Epithelial cell of proximal tubule (primary cell): ENCODE measurements around the gene THBS3. TPM values are rescaled to one million over a fixed set of nuclear protein-coding genes. Genes with fewer than 3 reads are reported as not detected.
"Not testable (repeated sequence)": the region's sequence is repeated elsewhere in the genome, so short reads cannot be mapped to it uniquely, and the experiment has no call there.

Experiments
- DNase-seq: peaks from one replicate; pipeline ENCODE4 v3.0.0-alpha.2; 2011; ENCODE audit warnings: low read depth
- H3K4me3 ChIP-seq: 2 replicates; pipeline ENCODE4 v1.5.1; 2011; ENCODE audit warnings: low read depth, mild to moderate bottlenecking, low read length
- total RNA-seq: library from RNA; depleted of rRNA; stranded (reverse); fragments of >200 nt; gene quantifications from 2 replicates; pipeline ENCODE4 v1.2.3, GENCODE V29; 2015
- TF ChIP-seq, protein P1 (sequence below): conservative IDR thresholded peaks from 2 replicates; pipeline ENCODE4 v1.5.1; 2012; ENCODE audit warnings: low read depth, mild to moderate bottlenecking, low read length

THBS3 gene
- total RNA-seq, 1 donor from 2014 or later: 13.2 TPM

DNA sequence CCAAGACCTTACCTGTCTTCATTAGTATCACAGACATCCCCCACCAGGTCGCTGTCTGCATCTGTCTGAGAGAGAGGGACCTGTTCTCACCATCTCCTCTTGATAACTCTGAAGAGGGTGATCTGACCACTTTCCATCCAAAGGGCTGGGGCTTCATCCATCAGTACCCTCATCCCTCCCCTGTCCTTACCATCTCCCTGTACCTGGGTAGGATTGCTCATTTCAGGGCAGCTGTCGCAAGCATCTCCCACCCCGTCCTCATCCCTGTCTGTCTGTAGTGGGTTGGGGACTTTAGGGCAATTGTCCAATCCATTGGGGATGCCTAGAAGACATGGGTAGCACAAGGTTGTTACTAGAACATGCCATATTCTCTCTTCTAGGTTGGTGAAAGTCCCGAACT is 7.9 kb downstream of the THBS3 start:
- TF ChIP-seq, protein P1, sequence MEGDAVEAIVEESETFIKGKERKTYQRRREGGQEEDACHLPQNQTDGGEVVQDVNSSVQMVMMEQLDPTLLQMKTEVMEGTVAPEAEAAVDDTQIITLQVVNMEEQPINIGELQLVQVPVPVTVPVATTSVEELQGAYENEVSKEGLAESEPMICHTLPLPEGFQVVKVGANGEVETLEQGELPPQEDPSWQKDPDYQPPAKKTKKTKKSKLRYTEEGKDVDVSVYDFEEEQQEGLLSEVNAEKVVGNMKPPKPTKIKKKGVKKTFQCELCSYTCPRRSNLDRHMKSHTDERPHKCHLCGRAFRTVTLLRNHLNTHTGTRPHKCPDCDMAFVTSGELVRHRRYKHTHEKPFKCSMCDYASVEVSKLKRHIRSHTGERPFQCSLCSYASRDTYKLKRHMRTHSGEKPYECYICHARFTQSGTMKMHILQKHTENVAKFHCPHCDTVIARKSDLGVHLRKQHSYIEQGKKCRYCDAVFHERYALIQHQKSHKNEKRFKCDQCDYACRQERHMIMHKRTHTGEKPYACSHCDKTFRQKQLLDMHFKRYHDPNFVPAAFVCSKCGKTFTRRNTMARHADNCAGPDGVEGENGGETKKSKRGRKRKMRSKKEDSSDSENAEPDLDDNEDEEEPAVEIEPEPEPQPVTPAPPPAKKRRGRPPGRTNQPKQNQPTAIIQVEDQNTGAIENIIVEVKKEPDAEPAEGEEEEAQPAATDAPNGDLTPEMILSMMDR: no peak

DNA sequence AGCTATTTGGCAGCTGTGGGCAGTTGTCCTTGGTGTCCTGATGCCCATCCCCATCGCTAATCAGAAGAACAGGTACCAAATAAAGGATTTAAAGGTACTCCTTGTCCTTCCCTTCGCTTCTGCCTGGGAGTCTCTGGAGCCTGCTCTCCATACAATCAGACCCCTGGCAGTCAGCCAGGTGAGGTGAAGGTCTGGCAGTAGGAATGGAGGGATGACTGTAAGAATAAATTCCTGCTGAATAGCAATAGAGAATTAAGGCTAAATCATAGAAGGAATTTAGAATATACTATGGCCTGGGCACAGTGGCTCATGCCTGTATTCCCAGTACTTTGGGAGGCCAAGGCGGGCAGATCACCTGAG is 9.2 kb downstream of the THBS3 start:
- TF ChIP-seq, protein P1: no peak
- DNase-seq: no peak
- no peak overlapping the region for H3K4me3 ChIP-seq

More for the DNA sequence above, 7.9 kb downstream of the THBS3 start:
- no peak overlapping the region for H3K4me3 ChIP-seq
- no peak for DNase-seq

DNA sequence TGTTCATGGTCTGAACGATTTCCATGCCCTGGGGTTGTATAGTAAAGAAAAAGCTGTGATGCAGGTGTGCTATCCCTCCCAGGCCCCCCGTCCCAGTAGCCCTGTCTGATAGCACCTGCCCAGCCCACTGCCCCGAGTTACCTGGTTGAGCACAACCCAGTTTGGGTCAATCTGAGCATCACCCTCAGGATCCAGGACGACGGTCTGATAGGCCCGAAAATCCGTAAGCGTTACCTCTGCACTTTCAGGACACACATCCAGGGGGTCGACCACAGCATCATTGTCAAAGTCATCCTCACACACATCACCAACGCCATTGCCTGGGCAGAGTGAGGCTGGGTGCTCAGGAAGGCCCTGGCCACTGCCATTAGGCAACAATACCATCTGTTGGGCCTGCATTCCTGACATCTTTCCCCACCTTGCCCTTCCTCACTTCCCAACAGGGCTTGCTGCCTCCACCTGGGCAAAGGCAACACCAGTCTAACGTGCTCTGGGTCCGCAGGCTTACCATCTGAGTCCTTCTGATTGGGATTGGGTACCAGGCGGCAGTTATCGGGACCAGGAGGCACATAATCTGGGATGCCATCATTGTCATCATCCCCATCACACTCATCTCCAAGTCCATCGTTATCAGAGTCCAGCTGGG is 9.7 kb downstream of the THBS3 start:
- no peak for DNase-seq
- no peak overlapping the region for H3K4me3 ChIP-seq
- TF ChIP-seq, protein P1: no peak

DNA sequence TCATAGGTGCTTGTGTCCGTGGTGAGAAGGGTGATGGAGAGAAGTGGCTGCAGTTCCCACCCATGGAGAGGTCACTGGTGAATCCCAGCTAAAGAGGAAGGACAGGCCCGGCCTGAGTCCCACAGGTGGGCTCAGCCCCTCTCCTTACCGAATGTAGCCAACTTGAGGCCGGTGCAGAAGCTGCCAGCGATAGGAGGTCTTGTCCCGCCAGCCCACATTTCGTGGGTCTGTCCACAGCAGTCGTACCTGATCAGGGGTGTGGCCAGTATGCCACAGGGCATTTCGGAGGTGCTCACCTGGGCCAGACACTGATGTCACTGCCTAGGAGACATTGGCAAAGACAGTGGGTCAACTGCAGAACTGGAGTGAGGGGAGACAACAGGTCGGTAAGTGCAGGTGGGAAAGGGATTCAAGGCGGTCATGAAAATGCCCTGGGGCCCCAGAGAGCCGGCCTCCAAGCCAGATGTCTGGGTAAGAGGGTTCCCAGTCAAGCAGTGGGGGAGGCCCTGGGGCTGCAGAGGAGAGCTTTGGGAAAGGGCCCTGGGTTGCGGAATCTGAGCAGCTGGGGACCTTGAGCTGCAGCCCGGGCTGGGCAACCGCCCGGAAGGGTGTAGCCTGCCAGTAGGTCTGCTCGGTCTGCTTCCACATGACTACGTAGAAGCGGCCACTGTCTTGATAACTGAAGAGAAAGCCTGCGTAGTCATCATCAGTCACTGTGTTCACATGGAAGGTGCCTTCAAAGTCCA is 10.6 kb downstream of the THBS3 start:
- H3K4me3 ChIP-seq: no peak overlapping the region
- no peak for DNase-seq
- TF ChIP-seq, protein P1: no peak

DNA sequence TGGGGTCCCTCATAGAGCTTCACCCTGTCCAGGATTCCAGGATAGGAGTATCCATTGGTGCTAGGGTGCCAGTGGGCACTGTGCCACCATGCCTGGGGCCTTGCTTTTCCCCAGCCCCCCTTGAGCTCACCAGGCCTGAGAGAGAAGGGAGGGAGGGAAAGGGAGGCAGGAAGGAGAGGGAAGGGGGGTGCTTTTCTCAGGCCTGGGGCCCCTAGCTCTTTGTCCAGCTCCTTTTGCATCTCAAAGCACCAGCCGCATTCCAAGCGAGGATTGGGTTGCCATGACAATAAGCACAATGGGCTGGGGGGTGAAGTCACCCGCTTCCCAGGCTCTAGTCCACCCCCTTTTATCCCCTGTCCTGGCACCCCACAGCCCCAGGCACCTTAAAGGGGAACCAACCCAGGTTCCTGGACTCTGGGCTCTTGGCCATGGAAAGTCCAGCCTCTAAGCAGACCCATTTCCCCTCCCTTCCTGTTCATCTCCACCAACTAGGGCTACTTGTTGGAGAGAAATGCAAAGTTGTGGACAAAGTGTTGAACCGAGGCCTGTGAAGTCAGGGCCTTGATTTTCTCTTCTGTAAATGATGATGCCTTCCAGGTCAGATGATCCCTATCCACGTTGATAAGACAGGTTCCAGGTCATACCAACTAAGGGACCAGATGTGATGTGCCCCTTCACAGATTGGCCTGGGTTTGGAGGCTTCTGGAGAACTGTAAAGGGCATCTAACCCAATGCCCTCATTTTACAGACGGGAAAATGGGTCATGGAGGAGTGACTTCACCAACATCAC is 11.4 kb downstream of the THBS3 start:
- TF ChIP-seq, protein P1: no peak
- no peak for DNase-seq
- peak overlapping the region; percentile 67 for H3K4me3 ChIP-seq

DNA sequence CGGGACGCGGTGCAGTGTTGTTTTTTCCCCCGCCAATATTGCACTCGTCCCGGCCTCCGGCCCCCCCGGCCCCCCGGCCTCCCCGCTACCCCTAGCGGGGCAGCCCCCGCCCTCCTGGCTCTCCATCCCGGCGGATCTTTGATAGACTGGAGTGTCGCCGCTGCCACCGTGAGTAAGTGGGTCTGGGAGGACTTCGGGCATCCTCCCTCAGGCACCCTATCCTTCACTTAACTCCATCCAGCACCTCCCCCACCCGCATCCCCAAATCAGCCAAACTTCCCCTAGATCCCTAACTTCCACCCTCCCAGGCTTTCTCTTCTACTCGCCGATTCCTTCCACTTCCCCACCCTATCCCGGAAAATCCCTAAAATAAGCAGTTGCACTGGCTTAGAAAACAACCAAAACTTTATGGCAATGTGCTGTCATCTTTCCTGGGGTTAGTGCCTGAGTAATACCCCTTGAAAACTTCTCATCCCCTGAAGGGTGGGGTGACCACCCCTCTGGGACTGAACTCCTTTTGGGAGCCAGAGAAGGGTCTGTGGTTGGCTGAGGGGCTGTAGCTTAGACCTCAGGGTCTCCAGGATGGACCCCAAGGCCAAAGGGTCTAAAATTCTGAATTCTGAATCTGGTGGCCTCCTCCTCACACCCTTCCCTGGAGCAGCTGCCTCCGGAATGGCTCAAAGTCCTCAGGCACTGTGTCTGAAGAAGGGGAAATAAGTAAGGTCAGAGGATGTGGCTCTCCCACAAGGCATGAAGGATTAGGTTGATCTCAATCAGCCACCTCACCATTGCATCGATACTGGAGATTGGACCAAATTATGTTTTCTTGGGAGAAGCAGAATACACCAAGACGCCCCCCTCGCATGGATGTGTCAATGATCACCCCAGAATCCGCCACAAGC is 12.2 kb downstream of the THBS3 start:
- peak overlapping the region; percentile 67 for H3K4me3 ChIP-seq
- DNase-seq: no peak
- TF ChIP-seq, protein P1: no peak

DNA sequence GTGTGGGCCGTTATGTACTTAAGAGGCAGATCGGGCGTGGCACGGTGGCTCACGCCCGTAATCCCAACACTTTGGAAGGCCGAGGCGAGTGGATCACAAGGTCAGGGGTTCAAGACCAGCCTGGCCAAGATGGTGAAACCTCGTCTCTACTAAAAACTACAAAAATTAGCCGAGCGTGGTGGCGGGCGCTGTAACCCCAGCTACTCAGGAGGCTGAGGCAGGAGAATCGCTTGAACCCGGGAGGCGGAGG is 13.8 kb downstream of the THBS3 start:
- peak overlapping the region; percentile 67 for H3K4me3 ChIP-seq
- not testable (repeated sequence) for DNase-seq
